ENCODE measurements around the gene HNRNPUL1.

Gene HNRNPUL1

DNA sequence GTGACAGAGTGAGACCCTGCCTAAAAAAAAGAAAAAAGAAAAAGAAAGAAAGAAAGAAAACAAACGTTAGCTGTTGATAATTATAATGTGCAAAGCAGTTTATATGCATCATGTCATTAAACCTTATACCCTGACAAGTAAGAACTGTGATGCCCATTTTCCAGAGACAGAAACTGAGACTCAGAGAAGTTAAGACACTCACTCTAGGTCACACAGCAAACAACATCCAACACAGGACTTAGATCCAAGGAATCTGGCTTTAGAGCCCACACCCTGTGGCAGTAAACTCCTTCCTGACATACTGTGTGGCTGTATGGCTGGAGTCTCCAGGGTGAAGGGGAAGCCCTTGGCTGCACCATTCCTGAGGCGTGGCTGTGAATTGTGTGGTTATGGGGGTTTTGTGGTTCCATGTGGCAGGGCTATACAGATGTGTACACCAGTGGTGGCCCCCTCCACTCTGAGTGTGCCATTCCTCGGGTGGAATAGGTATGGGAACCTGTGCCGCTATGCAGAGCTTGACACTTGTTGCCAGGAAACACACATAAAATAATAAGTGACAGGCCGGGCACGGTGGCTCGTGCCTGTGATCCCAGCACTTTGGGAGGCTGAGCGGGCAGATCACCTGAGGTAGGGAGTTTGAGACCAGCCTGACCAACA is 29.5 kb upstream of the HNRNPUL1 start:
- no peak for DNase-seq (ENCODE audit: low read depth)

GRCh38 chr19:41235480-41235879 is 28.7 kb upstream of the HNRNPUL1 start:
- DNase-seq (ENCODE audit: low read depth): no peak

GRCh38 chr19:41238244-41238643 is 25.9 kb upstream of the HNRNPUL1 start:
- no peak for DNase-seq (ENCODE audit: low read depth)

GRCh38 chr19:41239363-41239762 is 24.8 kb upstream of the HNRNPUL1 start:
- no peak for DNase-seq (ENCODE audit: low read depth)

DNA sequence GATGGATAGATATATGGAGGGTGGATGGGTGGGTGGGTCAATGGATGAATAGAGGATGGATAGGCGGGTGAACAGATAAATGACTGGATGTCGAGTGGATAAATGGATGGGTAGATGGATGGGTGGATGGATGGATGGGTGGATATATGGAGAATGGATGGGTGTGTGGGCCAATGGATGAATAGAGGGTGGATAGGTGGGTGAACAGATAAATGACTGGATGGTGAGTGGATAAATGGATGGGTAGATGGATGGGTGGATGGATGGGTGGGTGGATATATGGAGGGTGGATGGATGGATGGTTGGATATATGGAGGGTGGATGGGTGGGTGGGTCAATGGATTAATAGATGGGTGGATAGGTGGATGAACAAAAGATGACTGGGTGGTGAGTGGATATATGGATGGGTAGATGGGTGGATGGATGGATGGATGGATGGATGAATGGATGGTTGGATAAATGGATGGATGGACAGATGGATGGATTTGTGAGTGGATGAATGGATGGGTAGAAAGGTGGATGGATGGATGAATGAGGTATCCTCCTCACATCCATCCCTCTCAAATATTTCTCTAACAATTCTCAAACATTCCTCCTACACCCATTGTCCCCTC is 24.1 kb upstream of the HNRNPUL1 start:
- no peak for DNase-seq (ENCODE audit: low read depth)

- no peak for DNase-seq (ENCODE audit: low read depth)
Observed at GRCh38 chr19:41241859-41242258, 22.3 kb upstream of the HNRNPUL1 start.

DNA sequence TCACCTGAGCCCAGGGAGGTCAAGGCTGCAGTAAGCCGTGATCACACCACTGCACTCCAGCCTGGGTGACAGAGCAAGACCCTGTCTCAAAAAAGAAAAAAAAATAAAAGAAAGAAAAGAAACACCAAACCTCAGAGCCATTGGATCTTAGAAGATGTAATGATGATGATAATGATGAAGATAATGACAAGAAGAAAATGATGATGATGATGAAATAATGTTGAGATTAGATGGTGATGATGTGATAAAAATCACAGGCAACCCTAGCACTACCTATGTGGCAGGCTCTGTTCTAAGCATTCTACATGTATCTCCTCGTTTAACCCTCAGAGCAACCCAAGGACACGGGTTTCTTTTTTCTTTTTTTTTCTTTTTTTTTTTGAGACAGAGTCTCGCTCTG is 20.1 kb upstream of the HNRNPUL1 start:
- DNase-seq (ENCODE audit: low read depth): no peak

DNA sequence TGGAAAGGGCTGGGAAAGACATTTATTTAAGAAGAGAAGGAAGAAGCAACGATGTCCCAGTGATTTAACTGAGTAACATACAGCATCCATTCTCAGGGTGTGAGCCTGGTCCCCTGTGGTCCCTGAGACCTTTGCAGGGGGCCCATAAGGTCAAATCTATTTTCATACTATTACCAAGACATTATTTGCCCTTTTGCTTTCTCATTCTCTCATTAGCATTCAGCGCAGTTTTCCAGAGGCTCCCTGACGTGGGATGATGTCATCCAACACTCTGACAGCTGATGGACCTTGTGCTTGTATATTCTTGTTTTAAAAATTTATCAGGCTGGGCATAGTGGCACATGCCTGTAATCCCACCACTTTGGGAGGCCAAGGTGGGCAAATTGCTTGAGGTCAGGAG is 18.3 kb upstream of the HNRNPUL1 start:
- no peak for DNase-seq (ENCODE audit: low read depth)

- DNase-seq (ENCODE audit: low read depth): no peak
Observed at GRCh38 chr19:41248895-41249294, 15.3 kb upstream of the HNRNPUL1 start.

DNA sequence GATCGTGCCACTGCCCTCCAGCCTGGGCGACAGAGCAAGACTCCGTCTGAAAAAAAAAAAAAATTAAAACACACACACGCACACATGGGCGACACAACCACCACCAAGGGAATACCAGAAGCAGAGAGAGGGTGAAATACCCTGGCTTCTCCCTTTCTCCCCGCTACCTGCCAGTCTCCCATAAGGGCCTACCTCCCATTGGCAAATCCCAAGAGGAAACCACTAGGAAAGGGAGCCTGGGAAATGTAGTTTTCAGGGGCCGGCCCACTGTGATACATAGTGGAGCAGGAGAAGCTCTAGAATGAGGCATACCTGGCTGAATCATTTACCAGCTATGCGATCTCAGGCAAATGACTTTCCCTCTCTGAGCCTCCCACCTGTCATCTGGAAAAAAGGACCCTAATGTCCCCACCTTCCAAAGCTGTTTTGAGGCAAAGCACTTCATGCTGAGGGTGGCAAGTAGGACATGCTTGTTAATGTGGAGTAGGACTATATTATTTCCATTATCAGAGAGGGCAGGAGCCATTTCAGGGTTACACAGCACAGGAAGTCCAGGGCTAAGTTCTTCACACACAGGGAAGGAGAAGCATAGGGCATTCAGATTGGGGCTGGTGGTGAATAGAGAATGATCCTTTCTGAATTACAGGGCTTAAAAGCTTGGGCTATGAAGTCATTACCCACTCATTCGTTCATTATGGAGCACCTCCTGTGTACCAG is 14.3 kb upstream of the HNRNPUL1 start:
- DNase-seq (ENCODE audit: low read depth): no peak

DNA sequence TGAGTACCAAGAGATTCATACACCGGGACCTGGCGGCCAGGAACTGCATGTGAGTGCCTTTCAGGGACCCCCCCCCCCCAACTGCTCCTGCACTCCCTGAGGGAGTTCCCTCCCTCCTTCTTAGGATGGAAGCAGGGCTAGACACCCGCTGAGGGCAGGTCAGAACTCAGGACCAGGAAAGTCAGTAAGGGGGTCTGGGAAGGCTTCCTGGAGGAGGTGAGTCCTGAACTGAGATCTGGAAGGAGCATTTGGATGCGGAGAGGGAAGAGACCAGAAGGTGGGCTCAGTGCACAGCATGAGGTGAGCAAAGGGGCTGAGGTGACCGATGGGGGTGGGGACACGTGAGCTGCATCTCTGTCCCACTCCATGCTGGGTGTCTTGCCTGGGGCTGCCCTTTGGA is 10.5 kb upstream of the HNRNPUL1 start:
- no peak for DNase-seq (ENCODE audit: low read depth)

DNA sequence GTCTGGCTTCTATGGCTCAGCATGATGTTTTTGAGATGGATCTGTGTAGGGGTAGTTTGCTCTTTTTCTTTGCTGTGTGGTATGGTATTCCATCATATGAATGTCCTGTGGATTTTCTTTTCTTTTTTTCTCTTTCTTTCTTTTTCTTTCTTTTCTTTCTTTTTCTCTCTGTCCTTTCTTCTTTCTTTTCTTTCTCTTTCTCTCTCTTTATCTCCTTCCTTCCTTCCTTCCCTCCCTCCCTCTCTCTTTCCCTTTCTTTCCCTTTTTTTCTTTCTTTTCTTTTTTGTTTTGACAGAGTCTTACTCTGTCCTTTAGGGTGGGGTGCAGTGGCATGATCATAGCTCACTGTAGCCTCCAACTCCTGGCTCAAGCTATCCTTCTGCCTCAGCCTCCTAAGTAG is 9.0 kb upstream of the HNRNPUL1 start:
- no peak for DNase-seq (ENCODE audit: low read depth)

- DNase-seq (ENCODE audit: low read depth): no peak
Observed at GRCh38 chr19:41261474-41262190, 2.5 kb upstream of the HNRNPUL1 start.

GRCh38 chr19:41263042-41263849 is 926 bp upstream of the HNRNPUL1 start:
- peak; percentile 93 for DNase-seq (ENCODE audit: low read depth)

DNA sequence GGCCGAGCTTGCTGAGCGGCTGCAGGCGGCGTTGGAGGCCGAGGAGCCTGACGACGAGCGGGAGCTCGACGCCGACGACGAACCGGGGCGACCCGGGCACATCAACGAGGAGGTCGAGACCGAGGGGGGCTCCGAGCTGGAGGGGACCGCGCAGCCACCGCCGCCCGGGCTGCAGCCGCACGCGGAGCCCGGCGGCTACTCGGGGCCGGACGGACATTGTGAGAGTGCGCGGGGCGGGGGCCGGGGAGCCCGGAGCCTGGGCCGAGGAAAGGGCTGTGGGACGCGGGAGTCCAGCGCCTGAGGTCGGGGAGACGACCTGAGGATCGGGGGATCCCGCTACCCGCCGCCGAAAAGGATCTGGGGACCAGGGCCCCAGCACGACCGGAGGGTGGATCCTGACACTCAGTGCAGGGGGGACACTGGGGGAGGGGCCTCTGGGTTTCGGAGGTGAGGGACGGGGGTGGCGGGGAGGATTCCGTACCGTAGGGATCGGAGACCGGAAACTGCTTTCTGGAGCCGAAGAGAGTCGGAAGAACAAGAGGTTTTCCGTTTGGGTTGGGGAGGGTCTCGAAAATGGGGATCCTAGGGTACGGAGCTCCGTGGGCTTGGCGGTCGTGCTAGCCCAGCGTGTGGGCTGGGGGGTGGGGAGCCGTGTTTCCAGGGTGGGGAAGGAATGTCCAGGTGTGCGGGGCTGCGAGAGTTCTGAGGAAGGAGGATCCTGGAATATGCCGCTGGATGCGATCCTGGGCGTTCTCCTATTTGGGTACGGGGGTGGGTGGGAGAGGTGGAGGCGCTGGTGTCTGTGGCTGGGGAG is 616 bp downstream of the HNRNPUL1 start:
- peak; percentile 23 for DNase-seq (ENCODE audit: low read depth)

- DNase-seq (ENCODE audit: low read depth): no peak
Observed at GRCh38 chr19:41265395-41266153, 1.4 kb downstream of the HNRNPUL1 start.

GRCh38 chr19:41269055-41269454 is 4.9 kb downstream of the HNRNPUL1 start:
- DNase-seq (ENCODE audit: low read depth): no peak

GRCh38 chr19:41269571-41269970 is 5.4 kb downstream of the HNRNPUL1 start:
- DNase-seq (ENCODE audit: low read depth): no peak

GRCh38 chr19:41273076-41273475 is 8.9 kb downstream of the HNRNPUL1 start:
- DNase-seq (ENCODE audit: low read depth): no peak

DNA sequence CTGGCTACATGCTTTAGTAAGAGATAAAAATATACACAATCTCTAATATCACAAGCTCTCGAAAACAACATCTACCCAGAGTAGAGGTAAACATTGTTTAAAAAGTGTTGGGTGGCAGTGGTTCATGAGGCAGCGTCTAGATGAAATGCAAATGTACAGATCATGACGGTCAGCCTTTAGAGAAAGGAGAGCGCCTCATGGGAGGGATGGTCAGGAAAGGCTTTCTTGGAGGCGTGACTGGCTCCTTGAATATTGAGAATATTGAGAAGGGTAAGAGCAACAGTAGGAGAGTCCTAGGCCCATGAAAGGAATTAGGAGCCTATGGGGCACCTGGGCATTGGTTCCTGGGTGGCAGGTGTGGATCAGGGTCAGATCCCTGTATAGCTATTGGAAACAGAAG is 10.6 kb downstream of the HNRNPUL1 start:
- no peak for DNase-seq (ENCODE audit: low read depth)
